Measurements from ENCODE around the gene SCN7A. TPM values are rescaled to one million over a fixed set of nuclear protein-coding genes. Genes with fewer than 3 reads are reported as not detected.

SCN7A gene
- total and polyA plus RNA-seq, 2 of the 4 experiments (the other 2 are of a cell fraction): 0.39 to 0.90 TPM

DNA sequence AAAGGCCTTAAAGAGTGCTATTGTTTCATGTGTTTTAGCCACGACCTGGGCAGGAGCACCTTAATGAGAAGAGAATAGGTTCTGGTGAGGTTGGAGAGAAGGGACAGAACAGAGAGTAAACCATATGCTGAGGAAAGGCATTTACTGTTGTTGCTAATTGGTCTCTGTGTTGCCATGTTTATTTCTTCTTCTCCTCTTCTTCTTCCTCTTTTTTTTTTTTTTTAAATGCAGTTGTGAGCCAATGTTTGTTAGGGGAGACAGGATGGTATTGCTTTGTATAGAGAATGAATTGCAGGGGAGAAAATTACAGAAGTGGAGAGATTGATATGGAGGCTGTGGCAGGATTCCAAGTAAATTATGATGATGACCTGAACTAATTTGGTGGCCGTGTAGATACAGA is 120.9 kb downstream of the SCN7A start:
- H4K5ac ChIP-seq (ENCODE audit: low read depth, low read length): peak overlapping the region; percentile 92; the same call in 1 of the 2 replicates
- H2AFZ ChIP-seq (replicated peaks; ENCODE audit: low read length, poor library complexity): no peak overlapping the region
- no peaks in the 10 kb centered on the region for H3K36me3 ChIP-seq (ENCODE audit: control insufficient read depth, insufficient read depth, low read length)
- peak overlapping the region; percentile 90; the same call in 2 of the 3 replicates for H2BK15ac ChIP-seq (ENCODE audit: low read depth, low read length)
- H3K4ac ChIP-seq (ENCODE audit: low read depth, low read length): peak overlapping the region; percentile 92
- in situ Hi-C loops (cut with MboI; ENCODE audit: low sequenced_read_pairs) (no loop called here), dilution Hi-C loops (cut with HindIII; ENCODE audit: low sequenced_read_pairs, unreplicated experiment) (no loop called here), intact Hi-C loops (cut with micrococcal nuclease) (loop anchor here (5.0 kb wide), 1 partner anchor 81 kb away; no protein-coding TSS in a partner anchor)
- H3K4me3 ChIP-seq (ENCODE audit: insufficient read depth, low read depth, low read length): peak overlapping the region; percentile 9; the same call in 1 of the 2 replicates
- CTCF ChIA-PET: no interaction called here
- peak overlapping the region; percentile 53 for H2AK9ac ChIP-seq (replicated peaks; ENCODE audit: low read depth, low read length, poor library complexity)
- ATAC-seq (ENCODE audit: low read depth) (no peak), DNase-seq (no peak)
- peak overlapping the region; percentile 80; the same call in 1 of the 2 replicates for H3K4me2 ChIP-seq (ENCODE audit: low read depth, low read length)
- 0 out of 2 replicates have a peak overlapping the region, but pooled peaks have one; percentile 47 for H3K27ac ChIP-seq (ENCODE audit: insufficient read depth, low read length)
- no peak overlapping the region for H3K9ac ChIP-seq (ENCODE audit: low read depth, low read length)
- H3K9me3 ChIP-seq (ENCODE audit: control insufficient read depth, insufficient read depth, low read length): no peaks in the 10 kb centered on the region
- peak overlapping the region; percentile 91 for H4K91ac ChIP-seq (ENCODE audit: insufficient read depth, low read depth, low read length)
- peak overlapping the region; percentile 99 for H2BK20ac ChIP-seq (ENCODE audit: low read depth, low read length)
- H3K9me1 ChIP-seq (ENCODE audit: insufficient read depth, low read length): no peaks in the 10 kb centered on the region; the same call in 1 of the 2 replicates
- H2AK5ac ChIP-seq (ENCODE audit: low read depth, low read length): peak overlapping the region; percentile 73
- peak overlapping the region; percentile 94 for H3K14ac ChIP-seq (replicated peaks; ENCODE audit: low read depth, low read length)
- H4K8ac ChIP-seq (ENCODE audit: low read depth in 2 of 2, low read length in 2 of 2): peak overlapping the region; percentile 21 to 85; a peak in 3 of 4 replicates
- peak overlapping the region; percentile 95 for H3K23ac ChIP-seq (ENCODE audit: low read depth, low read length)
- peak overlapping the region; percentile 96 for H2BK120ac ChIP-seq (ENCODE audit: low read depth, low read length)
- peaks cover 7% of the 10 kb centered on the region for H3K4me1 ChIP-seq (ENCODE audit: control insufficient read depth, insufficient read depth, low read length)
- POLR2A ChIA-PET (ENCODE audit: unreplicated experiment): no interaction called here
- peak overlapping the region; percentile 96 for H2BK5ac ChIP-seq (ENCODE audit: low read depth, low read length, poor library complexity, severe bottlenecking)
- TF ChIP-seq MAFK (IDR thresholded peaks at IDR 0.05; ENCODE audit: low read depth, low read length) (no peak), MAZ (IDR thresholded peaks at IDR 0.05; ENCODE audit: borderline replicate concordance, low read depth, low read length) (no peak), MXI1 (IDR thresholded peaks at IDR 0.05; ENCODE audit: borderline replicate concordance, low read depth, low read length) (no peak), CEBPB (IDR thresholded peaks at IDR 0.05; ENCODE audit: low read depth, low read length) (no peak), FOS (IDR thresholded peaks at IDR 0.05; ENCODE audit: low read depth, low read length) (no peak), RCOR1 (IDR thresholded peaks at IDR 0.05; ENCODE audit: insufficient replicate concordance, low read length) (no peak), RAD21 (IDR thresholded peaks at IDR 0.05; ENCODE audit: low read length) (no peak), POLR2A (IDR thresholded peaks at IDR 0.05; ENCODE audit: low read depth, low read length) (no peak), NFE2L2 (IDR thresholded peaks at IDR 0.05; ENCODE audit: low read depth, low read length) (no peak)
- TF ChIP-seq, protein P1, sequence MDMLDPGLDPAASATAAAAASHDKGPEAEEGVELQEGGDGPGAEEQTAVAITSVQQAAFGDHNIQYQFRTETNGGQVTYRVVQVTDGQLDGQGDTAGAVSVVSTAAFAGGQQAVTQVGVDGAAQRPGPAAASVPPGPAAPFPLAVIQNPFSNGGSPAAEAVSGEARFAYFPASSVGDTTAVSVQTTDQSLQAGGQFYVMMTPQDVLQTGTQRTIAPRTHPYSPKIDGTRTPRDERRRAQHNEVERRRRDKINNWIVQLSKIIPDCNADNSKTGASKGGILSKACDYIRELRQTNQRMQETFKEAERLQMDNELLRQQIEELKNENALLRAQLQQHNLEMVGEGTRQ (IDR thresholded peaks at IDR 0.05; ENCODE audit: low read depth, low read length): no peak
- TF ChIP-seq, protein P2, sequence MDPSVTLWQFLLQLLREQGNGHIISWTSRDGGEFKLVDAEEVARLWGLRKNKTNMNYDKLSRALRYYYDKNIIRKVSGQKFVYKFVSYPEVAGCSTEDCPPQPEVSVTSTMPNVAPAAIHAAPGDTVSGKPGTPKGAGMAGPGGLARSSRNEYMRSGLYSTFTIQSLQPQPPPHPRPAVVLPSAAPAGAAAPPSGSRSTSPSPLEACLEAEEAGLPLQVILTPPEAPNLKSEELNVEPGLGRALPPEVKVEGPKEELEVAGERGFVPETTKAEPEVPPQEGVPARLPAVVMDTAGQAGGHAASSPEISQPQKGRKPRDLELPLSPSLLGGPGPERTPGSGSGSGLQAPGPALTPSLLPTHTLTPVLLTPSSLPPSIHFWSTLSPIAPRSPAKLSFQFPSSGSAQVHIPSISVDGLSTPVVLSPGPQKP (IDR thresholded peaks at IDR 0.05; ENCODE audit: borderline replicate concordance, low read depth, low read length): no peak
- peaks cover 7 to 30% of the 10 kb centered on the region in 2 experiments for H3K79me1 ChIP-seq (ENCODE audit: low read depth in 1 of 2, low read length in 2 of 2)
- H4K20me1 ChIP-seq (ENCODE audit: insufficient read depth, low read length): no peaks in the 10 kb centered on the region
- peak overlapping the region; percentile 74; the same call in 1 of the 2 replicates for H3K56ac ChIP-seq (ENCODE audit: extremely low read depth, insufficient read depth, low read length)
- no peaks in the 10 kb centered on the region for H3K27me3 ChIP-seq (ENCODE audit: control insufficient read depth, insufficient read depth, low read length)
- WGBS, 2 experiments (ENCODE audit: extremely low coverage in 2 of 2, insufficient read length in 1 of 2): 17% methylated on average over 2 of the region's 2 CpGs; no CpG with 5 or more reads in 1 of the 2 experiments
- H3K18ac ChIP-seq (ENCODE audit: low read depth, low read length): peak overlapping the region; percentile 97; the same call in 1 of the 2 replicates
- no TSS peak for BruUV-seq (replicated peaks)
